UCSD-AML1 (cell line): ENCODE measurements around the gene BAIAP2L1.
"Not testable (repeated sequence)": the region's sequence is repeated elsewhere in the genome, so short reads cannot be mapped to it uniquely, and the experiment has no call there.

Experiments used
- DNase-seq: peaks from one replicate; lab custom pipeline; 2025; ENCODE audit not compliant: unreplicated experiment; lab: John Stamatoyannopoulos, UW

The BAIAP2L1 gene

GRCh38 chr7:98323597-98324322, 77.1 kb downstream of the BAIAP2L1 start:
- DNase-seq, result no peak

DNA sequence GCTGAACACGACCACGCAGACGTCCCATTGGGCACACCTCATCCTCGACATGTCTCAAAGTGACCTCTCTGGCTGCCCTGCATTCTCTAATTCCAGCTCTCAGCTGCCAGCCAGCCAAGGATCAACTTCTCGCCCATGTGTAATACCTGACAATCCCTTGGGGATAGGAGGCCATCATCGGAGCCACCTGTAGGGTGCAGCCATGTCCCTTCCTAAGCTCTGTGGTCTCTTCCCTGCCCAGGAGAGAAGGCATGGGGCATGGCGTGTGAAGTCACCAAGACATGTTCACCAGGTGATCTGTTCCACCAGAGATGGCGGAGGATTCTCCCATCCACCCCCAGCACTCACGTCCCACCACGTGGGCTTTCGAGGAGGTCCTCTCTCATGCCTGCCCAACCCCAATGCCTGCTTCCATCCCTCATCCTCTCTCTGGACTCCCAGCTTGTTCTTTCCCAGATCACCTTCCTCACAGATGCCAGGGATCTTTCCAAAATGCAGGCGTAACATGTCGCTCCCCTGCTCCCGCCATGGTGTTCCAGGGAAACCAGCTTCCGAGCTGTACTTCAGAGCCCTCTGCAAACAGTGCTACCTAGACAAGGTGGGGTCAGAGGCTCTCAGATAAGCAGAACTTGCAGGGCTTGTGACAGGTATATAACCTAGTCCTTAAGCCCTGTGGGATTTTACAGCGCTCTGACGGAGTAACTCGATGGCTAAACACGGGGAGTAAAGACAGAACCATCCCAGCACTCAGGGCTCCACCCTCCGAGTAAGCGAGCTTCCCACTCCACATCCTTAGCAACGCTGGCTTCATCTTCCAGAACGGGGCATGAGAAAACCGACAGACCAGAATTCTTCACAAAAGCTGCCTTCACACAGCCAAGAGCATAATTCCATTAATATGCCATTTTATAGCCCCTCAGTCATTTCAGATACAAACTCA, 78.3 kb downstream of the BAIAP2L1 start:
- no peak for DNase-seq

GRCh38 chr7:98321301-98321700, 79.6 kb downstream of the BAIAP2L1 start:
- DNase-seq, result no peak

DNA sequence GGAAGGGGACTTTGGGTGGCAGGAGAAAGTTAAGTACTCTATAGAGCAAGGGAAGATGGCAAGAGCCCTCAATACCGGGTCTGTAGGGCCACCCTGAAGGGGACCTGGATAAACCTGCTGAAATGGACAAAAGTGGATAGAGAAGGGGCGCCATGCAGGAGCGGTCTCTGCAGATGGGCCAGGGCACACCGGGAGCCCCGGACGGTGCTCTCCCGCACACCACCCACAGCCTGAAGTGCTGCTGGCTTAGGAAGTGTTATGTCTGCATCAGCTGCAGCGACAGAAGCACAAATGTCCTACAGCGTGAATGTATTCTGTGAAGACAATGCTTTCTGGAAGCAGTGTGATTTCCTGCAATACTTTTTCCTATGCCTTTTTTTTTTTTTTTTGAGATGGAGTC, 81.7 kb downstream of the BAIAP2L1 start:
- no peak for DNase-seq

GRCh38 chr7:98317366-98318040, 83.4 kb downstream of the BAIAP2L1 start:
- DNase-seq, result no peak

GRCh38 chr7:98315994-98316527, 84.8 kb downstream of the BAIAP2L1 start:
- not testable (repeated sequence) for DNase-seq

DNA sequence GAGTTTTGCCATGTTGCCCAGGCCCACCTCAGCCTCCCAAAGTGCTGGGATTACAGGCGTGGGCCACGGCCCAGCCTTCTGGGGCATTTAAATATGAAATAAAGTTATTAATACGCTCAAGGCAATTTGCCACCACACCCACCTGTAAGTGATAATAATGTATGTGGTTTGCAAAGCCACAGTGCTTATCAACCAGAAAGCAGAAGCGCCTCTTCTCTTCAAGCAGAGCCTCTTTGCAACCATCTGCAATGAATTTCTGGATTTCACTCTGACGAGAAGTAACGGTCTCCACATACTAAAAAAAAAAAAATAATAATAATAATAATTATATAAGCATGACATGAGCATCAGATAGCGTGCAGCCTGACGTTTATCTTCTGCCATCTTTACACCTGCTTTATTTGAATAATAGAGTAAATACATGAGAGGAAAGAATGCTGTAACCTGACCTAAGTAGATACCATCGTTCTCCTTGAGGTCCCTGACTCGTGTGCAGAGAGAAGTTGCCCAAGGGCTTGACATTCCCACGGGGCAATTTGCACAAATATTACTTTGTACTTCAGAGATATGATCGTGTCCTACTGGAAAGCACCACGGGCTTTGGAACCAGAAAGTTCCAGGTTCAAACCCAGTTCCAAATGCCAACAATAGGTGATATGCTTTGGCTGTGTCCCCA, 85.4 kb downstream of the BAIAP2L1 start:
- DNase-seq, result no peak

DNA sequence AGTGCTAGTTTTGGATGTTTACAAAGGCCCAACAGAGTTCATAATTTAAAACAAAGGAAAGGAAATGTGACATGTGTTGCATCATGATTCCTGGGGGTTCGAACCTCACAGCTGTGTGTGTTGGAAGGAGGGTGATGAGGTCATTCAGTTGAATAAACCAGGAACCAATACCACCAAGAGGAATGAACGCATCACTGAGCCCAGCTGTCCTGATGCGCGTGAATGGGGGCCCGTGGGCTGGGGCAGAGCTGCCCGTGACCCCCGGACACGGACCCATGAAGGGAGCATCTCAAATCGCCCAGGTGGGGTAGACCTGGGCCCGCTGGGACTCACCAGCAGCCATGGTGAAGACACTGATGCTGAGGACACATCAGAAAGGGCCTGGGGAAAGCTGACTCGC, 86.4 kb downstream of the BAIAP2L1 start:
- no peak for DNase-seq

- no peak for DNase-seq
Measured at GRCh38 chr7:98312201-98312600, 88.7 kb downstream of the BAIAP2L1 start.

DNA sequence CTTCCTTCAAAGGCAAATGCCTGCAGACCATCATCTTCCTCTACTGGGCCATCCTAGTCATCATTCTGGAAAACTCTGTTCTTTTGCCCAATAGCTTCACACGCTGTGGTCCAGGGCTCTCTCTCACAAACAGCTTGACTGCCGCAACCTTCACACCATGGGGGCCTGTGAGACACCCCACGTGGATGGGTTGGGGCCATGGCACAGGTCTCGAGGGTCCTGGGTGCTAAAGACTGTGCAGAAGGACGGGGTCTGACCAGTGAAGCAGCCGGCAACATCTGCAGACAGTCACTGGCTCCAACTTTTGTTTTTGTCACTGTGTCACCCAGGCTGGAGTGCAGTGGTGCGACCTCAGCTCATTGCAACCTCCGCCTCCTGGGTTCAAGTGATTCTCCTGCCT, 91.3 kb downstream of the BAIAP2L1 start:
- DNase-seq, result no peak

GRCh38 chr7:98307971-98308466, 92.9 kb downstream of the BAIAP2L1 start:
- DNase-seq, result no peak

GRCh38 chr7:98305951-98306535, 94.8 kb downstream of the BAIAP2L1 start:
- no peak for DNase-seq

DNA sequence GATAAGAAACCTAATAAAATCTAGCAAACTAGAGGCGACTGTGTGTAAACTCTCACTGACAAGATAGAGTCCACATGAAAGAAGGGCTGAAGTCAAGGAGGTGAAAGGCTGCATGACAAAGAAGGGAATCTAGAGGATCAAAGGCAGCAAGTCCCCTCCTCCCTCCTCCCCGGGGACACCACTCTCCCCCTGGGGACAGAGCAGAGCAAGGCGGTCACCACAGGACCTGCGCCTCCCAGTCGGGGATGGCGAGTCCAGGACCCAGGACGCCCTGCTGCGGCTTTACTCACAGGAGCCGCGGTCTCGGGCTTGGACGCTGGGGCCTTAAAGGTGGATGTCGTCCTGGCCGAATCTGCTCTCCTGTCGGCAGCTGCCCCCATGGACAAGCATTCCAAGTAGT, 97.0 kb downstream of the BAIAP2L1 start:
- DNase-seq, result no peak

GRCh38 chr7:98303176-98303865, 97.6 kb downstream of the BAIAP2L1 start:
- DNase-seq, result no peak

DNA sequence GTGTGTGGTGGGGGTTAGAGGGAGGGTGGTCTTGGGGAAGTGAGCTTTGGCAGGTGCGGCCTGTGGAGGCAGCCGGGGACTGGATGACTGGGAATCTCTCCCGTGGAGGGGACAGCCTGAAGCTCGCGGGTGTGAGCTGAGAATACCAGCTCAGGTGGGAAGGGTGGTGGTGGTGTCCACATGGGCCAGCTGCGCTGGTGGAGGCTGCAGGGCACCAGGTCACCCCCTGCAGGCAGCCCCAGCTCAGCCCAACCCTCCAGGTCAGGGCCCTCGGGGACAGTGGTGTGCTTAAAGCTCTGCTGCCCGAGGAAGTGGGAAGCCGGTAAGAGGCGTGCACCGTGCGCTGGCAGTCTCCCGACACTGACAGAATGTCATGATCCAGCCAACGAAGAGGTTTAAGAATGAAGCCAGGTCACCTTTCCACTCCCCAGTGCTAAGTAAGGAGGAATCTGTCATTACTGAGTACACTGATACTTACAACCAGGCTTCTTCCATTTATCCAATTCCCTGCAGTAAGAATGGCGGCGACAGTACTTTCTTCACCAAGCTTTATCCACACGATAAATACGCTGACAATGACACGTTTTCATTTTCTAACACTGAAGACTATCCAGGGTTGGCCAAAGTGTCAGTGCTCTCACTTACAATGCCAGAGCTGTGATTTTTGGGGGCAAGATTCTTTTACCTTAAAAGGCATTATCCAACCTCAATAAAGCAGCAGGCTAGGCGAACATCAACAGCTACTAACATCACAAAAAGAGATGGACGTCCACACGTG, 99.0 kb downstream of the BAIAP2L1 start:
- DNase-seq, result no peak

DNA sequence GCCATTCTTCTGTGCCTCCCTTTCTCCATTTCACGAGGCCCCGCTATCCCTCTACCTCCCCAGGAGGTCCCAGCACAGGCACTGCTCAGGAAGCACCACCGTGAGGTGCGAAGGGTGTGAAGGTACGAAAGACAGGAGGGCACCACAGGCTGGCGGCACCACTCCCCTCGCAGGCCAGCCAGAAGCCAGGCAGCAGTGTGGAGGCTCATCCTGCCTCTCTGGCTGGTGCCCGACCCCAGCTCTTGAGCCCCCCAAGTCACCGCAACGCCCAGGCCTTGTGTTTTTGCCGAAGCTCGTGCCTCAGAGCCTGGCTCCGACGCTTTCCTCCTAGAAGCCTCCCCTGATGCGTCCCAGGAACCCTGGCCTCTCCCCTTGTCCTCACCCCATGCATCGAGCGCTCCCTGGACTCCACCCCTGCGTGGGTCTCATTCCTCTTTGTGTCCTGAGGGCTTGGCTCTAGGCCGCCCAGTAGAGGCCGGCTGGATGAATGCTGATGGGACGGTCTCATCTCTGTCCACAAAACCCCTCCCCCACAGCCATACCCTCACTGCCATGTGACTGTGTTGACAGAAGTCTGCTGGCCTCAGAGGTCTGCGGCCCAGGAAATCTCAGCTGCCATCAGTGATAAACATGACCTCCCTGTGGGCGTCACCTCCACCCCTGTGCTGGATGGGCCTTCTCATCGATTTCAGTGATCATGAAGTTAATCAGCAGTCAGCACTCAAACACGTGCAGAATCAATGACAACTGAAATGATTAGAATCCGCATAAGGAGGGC, 100.1 kb downstream of the BAIAP2L1 start:
- DNase-seq, result no peak

DNA sequence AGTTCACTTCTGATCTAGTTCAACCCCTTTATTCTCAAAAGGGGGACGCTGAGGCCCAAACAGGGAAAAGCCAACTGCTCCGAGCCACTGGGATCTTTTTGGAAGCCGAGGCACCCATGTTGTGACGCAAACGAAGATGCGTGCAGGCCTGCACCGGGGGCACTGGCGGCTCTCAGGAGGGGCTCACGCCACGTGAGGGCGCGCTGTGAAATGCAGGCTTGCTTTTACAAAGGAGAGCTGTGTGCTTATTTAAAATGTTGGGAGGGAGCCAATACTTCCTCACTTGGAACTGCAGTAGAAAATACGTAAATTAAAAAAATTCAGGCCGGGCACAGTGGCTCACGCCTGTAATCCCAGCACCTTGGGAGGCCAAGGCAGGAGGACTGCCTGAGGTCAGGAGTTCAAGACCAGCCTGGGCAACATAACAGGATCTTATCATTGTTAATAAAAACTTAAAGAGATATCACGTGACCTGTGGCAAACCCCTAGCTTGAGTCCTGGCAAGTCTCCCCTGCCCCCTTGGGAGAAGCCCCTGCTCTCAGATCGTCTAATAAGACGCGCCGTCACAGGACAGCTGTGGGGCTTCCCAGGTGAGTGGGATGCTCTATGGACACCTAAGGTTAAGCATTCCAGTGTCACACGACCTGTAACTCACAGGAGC, 103.1 kb downstream of the BAIAP2L1 start:
- DNase-seq, result no peak

- no peak for DNase-seq
Measured at GRCh38 chr7:98296833-98297232, 104.1 kb downstream of the BAIAP2L1 start.
